GM19099 (cell line): ENCODE measurements around the gene PTPN5.

ENCODE experiments used
- POLR2A ChIP-seq: IDR thresholded peaks from 3 replicates; pipeline ENCODE4 v1.6.1; 2011; ENCODE audit warnings: low read depth; ENCODE audit not compliant: insufficient read length; ENCODE audit errors: extremely low read depth

The PTPN5 gene

GRCh38 chr11:18778468-18778867 lies 13.1 kb downstream of the PTPN5 start:
- TF ChIP-seq POLR2A, result no peak

- TF ChIP-seq POLR2A, result no peak
These were observed 15.3 kb downstream of the PTPN5 start for GRCh38 chr11:18776324-18776723.

- no peak for TF ChIP-seq POLR2A
These were observed 15.9 kb downstream of the PTPN5 start for GRCh38 chr11:18775492-18776292.

DNA sequence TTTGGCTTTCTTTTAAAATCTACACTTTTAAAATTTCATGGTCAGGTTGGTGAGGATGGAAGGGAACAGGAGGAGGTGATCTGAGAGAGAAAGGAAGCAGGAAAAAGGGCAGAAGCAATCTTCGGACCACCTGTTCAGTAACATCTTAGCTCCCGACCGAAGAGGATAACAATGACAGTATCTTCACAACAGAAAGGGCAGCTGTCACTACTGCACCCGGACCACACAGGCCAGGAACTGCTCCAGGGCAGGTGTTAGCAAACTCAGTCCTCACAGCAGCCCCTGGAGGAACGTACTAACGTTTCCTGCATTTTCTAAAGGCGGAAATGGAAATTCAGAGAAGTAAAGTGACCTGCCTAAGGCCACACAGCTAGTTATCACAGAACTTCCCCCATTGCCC lies 16.8 kb downstream of the PTPN5 start:
- no peak for TF ChIP-seq POLR2A

DNA sequence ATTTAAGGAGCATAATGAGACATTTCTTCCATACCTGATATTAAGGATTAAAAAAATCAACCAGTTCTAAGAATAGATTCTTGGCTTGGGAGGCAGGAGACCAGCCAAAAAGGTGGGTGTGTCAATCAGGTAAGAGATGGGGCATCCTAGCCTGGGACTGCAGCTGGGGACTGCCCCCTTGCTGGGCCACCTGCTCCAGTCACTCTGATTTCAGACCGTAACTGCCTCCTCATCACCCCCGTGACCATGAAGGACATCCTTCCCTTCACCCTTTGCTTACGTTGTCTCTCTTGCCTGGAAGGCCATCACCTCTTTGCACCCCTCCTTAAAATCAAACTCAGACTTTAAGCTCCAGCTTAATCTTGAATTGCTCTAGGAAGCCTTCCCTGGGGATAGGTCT lies 17.9 kb downstream of the PTPN5 start:
- TF ChIP-seq POLR2A, result no peak

GRCh38 chr11:18773104-18773503 lies 18.5 kb downstream of the PTPN5 start:
- no peak for TF ChIP-seq POLR2A

DNA sequence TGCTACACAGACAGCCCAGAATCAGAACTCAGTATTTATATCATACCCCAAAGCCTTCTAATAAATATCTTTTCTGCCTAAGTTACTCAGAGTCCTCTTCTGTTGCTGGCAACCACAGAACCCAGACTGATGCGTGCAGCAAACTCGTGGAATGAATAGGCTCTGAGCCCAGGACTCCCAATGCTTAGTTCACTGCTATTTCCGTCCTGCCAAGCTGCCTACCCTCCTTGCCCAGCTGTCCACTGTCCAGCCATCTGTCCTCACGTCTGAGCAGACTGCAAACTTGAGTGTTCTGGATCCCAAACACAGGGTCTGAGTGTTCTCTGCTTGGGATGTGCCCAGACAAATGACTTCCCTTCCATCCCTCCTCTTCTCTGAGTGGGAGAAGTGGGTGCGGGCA lies 19.4 kb downstream of the PTPN5 start:
- no peak for TF ChIP-seq POLR2A

DNA sequence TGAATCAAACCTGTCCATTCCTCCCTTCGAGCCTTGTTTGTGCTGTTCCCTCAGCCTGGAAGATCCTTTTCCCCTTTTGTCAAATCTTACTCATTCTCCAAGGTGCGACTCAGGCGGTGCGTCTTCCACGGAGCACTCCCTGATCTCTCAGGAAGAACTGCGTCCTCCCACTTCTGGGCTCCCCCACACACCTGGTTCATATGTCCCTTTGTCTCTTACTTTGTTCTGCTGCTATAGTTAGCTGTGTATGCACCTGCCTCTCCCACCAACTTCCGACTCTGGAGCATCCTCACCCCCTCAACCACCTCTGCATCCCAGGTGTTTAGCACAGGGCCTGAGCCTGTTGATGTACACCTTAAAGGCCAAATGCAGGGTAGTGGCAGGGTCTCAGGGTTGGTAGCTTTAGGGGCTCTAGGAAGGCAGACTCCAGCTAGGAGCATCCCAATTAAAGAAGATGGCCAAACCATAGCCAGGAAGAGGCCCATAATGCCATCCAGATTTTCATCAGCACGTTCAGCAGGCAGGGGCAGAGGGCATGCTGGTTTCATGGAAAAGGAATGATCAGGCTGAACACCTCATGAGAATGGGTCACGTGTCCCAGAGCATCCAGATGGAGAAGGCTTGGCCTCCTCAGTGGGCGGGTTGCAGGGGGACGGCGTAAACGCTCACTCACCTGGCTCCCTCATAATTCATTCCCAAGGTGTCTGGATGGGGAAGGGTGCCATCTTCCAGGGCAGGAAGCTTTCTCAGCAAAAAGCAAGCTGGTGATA lies 20.1 kb downstream of the PTPN5 start:
- TF ChIP-seq POLR2A, result no peak

DNA sequence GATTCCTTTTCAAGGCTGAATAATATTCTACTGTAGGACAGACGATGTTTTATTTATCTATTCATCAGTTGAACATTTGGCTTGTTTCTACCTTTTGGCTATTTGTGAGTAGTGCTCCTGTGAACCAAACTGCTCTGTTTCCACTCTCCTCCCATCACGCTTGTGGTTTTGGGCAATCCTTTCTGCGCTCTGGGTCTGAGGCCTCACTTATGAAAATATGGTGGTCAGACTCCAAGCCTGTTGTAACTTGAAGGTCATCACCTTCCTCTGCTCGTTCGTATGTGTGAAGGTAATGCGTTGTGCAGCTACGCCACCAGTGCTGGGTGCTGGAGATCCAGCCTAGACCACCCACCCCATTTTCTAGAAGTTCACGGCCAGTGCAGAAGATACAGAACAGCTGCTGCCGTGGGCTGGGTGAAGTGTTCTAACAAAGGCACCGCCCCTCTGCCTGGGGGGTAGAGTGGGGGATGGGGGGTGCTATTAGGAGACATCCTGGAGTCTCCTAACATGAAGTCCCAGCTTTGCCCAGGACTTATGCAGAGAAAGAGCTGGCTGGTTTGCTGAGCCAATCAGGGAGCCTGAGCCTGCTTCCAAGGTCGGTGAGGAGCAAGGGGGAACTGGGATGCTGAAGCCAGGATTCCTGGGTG lies 21.0 kb downstream of the PTPN5 start:
- TF ChIP-seq POLR2A, result no peak

GRCh38 chr11:18769802-18770456 lies 21.7 kb downstream of the PTPN5 start:
- TF ChIP-seq POLR2A, result no peak

- TF ChIP-seq POLR2A, result no peak
These were observed 22.6 kb downstream of the PTPN5 start for GRCh38 chr11:18768978-18769377.

DNA sequence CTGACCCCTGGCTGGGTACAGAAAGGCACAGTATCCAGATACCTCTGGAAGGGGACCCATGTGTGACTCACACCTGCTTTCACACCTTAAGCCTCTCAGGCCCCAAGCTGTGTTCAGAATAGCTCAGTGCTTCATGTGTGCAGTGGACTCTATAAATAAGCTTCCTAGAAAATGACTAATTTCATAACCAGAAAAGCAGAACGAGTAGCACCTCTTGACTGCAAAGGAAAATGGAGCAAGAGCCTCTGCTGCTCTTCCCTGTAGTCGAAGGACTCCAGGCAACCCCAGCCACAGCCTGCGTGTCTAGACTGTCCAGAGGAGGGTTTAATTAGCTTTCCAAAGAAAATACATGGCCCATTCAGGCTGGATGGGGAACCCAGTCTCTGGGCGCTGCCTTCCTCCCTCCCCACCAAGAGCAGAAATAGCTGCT lies 23.1 kb downstream of the PTPN5 start:
- TF ChIP-seq POLR2A, result peak; percentile 43

GRCh38 chr11:18766015-18766414 lies 25.6 kb downstream of the PTPN5 start:
- no peak for TF ChIP-seq POLR2A

- TF ChIP-seq POLR2A, result no peak
These were observed 26.0 kb downstream of the PTPN5 start for GRCh38 chr11:18765554-18765953.

GRCh38 chr11:18761741-18762140 lies 29.9 kb downstream of the PTPN5 start:
- no peak for TF ChIP-seq POLR2A
